Coronary artery (tissue), 2 donors: ENCODE data around the gene TSACC.

ENCODE experiments used
- DNase-seq: peaks from one replicate; pipeline ENCODE4 v3.0.0-alpha.2; 2017; ENCODE audit warnings: low spot score
- H3K27ac ChIP-seq, 2 donors: fragments of 200-600 bp; sonication (generic); one replicate each; pipeline ENCODE4 v1.5.1; 2016 to 2019
- H3K4me3 ChIP-seq: fragments of 200-600 bp; sonication (generic); 2 replicates; pipeline ENCODE4 v1.5.1; 2016; ENCODE audit warnings: mild to moderate bottlenecking, moderate library complexity
- TF ChIP-seq, protein P1 (sequence below): fragments of 200-600 bp; sonication (generic); IDR thresholded peaks from one replicate; pipeline ENCODE4 v1.5.1; 2019; ENCODE audit warnings: antibody characterized with exemption

The TSACC gene

DNA sequence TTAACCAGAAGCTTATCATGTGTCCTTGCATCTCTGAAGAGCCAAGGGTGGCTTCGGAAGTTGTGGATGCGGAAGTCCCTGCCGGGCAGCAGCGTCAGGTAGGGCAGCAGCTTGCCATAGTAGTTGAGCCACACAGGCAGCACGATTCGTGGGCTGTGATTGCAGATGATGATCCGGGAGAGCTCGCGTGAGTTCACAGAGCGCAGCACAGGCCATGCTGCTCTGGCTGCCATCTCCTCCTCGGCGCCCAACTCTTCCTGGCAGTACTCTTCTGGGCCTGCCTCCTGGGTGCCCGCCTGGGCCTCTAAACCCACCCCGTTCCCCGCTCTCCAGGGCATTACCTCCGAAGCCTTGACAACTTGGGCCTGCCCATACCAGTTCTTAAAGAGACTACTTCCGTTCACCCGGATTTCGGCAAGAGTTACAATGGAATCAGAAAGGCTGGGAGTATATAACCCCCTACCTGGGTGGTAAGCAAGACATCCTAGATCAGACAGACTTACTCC lies 39.4 kb upstream of the TSACC start, which contains the start of gene VHLL:
TSS of gene VHLL (minus strand) at position 456 of the 506 bp plus-strand sequence. CDS start at position 338, 118 bp downstream.
- TF ChIP-seq, protein P1, sequence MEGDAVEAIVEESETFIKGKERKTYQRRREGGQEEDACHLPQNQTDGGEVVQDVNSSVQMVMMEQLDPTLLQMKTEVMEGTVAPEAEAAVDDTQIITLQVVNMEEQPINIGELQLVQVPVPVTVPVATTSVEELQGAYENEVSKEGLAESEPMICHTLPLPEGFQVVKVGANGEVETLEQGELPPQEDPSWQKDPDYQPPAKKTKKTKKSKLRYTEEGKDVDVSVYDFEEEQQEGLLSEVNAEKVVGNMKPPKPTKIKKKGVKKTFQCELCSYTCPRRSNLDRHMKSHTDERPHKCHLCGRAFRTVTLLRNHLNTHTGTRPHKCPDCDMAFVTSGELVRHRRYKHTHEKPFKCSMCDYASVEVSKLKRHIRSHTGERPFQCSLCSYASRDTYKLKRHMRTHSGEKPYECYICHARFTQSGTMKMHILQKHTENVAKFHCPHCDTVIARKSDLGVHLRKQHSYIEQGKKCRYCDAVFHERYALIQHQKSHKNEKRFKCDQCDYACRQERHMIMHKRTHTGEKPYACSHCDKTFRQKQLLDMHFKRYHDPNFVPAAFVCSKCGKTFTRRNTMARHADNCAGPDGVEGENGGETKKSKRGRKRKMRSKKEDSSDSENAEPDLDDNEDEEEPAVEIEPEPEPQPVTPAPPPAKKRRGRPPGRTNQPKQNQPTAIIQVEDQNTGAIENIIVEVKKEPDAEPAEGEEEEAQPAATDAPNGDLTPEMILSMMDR: no peak
- no peak within 1 kb of the TSS for H3K4me3 ChIP-seq
- no peak for DNase-seq
- no peak within 1 kb of the TSS for H3K27ac ChIP-seq

DNA sequence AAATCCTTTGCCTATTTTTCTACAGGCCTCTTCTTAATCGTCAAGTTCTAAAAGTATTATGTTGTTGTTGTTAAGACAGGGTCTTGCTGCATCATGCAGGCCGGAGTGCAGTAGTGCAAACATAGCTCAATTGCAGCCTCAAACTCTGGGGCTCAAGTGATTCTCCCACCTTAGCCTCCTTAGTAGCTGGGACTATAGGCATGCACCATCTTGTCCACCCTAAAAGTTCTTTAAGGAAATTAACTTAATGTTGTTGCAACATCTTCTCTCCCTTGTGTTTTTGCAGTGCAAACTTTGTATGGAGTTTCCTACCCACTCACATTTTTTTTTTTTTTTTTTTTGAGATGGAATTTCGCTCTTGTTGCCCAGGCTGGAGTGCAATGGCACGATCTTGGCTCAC lies 35.1 kb upstream of the TSACC start:
- Histone ChIP-seq H3K27ac (no peak overlapping the region), H3K4me3 (no peak overlapping the region)
- DNase-seq: no peak
- TF ChIP-seq, protein P1: no peak

DNA sequence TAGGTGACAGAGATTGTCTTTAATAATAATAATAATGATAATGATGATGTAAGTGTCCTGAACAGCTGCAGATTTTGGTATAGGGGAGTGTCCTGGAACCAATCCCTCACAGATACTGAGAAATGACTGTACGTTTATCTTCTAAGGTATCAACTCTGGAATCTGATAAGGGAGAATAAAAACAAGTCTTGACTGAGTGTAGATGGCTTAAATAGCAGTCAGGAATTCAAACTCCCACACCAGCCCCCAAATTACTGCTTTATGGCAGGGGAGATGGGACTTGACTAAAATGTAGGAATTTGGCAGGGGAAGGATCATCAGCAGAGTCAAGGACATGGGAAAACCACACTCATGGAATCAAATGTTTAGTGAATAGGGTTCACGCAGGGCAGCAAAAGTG lies 33.1 kb upstream of the TSACC start:
- Histone ChIP-seq H3K27ac (no peak overlapping the region), H3K4me3 (no peak overlapping the region)
- no peak for DNase-seq
- TF ChIP-seq, protein P1: no peak

DNA sequence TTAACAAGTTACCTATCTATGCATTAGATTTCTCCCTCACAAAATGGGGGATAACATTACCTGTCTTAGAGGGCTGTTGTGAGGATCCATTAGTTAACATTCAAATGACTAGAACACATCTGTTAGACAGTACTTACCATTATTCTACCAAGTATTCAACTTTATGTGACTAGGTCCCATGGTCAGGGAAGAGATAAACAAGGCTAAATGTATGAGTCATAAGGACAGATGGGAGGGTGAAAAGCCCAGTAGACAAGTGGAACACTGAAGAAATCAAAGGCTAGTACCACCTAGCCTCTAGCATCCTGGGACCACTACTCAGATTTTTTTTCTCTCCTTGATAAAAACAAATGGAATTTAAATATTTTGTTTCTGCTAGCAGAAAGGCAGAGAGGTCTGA lies 30.2 kb upstream of the TSACC start:
- no peak overlapping the region for H3K27ac ChIP-seq
- no peak overlapping the region for H3K4me3 ChIP-seq
- no peak for DNase-seq
- TF ChIP-seq, protein P1: no peak

DNA sequence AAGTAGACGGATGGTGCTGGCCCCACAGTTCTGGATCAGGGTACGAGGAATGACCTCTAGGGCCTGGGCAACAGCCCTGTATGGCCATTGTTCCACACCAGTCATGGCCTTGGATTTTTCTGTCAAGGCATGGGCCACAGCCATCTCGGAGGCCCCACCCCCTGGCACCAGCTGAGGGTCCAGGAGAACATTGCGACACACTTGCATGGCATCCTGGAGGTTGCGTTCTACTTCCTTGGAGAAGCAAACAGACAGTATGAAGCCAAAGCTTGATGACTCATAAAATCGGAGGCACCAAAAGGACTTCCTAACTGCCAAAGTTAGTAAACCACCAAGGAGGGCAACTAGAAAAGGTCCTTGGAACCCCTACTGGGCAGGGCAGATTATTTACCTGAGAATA lies 27.4 kb upstream of the TSACC start:
- H3K27ac ChIP-seq: no peak overlapping the region
- DNase-seq: no peak
- TF ChIP-seq, protein P1: no peak
- H3K4me3 ChIP-seq: no peak overlapping the region

DNA sequence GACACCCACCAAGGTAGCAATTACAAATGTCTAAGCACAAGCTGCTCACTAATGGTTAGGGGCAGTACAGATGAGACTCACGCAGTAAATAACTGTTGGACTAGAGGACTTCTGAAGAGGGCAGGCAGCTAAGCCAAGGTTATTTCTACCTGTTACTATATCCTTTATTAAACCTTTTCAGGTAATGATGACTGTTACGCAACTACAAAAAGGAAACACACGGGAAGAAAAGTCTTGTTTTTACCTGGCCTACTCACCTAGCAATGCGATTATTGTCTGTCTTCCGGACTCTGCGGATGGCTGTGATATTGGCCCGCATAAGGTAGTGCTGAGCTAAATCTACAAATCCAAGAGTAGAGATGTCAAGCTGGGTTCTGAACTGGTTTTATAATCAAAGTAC lies 21.4 kb upstream of the TSACC start:
- no peak overlapping the region for H3K4me3 ChIP-seq
- no peak for DNase-seq
- H3K27ac ChIP-seq: no peak overlapping the region
- TF ChIP-seq, protein P1: no peak

DNA sequence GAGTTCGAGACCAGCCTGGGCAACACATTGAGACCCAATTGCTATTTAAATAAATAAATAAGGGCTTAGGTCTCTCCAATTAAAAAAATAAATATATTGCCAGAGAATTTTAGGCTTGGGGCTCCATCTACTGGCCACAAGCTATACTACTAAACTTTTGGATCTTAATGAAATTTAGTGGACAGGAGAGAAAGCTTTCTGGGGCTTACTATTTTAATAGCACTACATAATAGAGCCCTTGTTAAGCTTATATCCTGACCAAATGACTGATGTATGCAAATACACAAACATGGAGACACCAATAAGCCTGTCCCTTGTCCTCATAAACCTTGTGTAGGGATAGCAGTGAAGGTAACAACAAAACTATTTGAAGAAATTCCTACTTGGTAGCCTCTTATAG lies 18.7 kb upstream of the TSACC start:
- DNase-seq: no peak
- TF ChIP-seq, protein P1: no peak
- no peak overlapping the region for H3K27ac ChIP-seq
- no peak overlapping the region for H3K4me3 ChIP-seq
